Astrocyte of the cerebellum (primary cell): ENCODE results near the gene CTNNA3.

Experiments used
- DNase-seq: peaks from one replicate; pipeline ENCODE4 v3.0.0-alpha.2; 2011; ENCODE audit warnings: low read depth
- H3K4me3 ChIP-seq: 2 replicates; pipeline ENCODE4 v1.5.1; 2011; ENCODE audit warnings: mild to moderate bottlenecking, low read depth, low read length, moderate library complexity
- in situ Hi-C: cut with HindIII; loops from 2 replicates; pipeline ENCODE4 v1.10.0; 2017; ENCODE audit warnings: low sequenced_read_pairs
- TF ChIP-seq, protein P1 (sequence below): IDR thresholded peaks from 2 replicates; pipeline ENCODE4 v1.5.1; 2012; ENCODE audit warnings: low read length, low read depth, moderate library complexity, mild to moderate bottlenecking; ENCODE audit errors: missing control alignments

CTNNA3 gene

DNA sequence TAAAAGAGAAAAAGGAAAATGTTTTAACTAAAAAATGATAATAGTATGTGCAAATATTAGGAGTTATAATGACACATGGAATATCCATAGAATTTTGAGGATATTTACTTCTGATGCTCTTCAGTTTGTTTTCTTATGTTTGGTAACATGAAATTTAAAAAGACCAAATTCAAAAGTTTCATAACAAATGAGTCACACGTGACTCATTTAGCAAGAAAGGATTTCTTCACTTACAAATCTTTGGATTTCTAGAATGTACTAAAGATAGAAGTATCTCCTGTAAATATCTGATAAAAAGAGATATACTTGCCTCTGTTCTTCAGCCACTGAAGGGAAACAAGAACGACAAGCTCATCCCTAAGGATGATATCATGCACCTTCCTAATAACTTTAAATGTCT is 1544.6 kb downstream of the CTNNA3 start:
- TF ChIP-seq, protein P1, sequence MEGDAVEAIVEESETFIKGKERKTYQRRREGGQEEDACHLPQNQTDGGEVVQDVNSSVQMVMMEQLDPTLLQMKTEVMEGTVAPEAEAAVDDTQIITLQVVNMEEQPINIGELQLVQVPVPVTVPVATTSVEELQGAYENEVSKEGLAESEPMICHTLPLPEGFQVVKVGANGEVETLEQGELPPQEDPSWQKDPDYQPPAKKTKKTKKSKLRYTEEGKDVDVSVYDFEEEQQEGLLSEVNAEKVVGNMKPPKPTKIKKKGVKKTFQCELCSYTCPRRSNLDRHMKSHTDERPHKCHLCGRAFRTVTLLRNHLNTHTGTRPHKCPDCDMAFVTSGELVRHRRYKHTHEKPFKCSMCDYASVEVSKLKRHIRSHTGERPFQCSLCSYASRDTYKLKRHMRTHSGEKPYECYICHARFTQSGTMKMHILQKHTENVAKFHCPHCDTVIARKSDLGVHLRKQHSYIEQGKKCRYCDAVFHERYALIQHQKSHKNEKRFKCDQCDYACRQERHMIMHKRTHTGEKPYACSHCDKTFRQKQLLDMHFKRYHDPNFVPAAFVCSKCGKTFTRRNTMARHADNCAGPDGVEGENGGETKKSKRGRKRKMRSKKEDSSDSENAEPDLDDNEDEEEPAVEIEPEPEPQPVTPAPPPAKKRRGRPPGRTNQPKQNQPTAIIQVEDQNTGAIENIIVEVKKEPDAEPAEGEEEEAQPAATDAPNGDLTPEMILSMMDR: no peak
- no peak overlapping the region for H3K4me3 ChIP-seq
- in situ Hi-C loops: no loop called here
- DNase-seq: no peak

DNA sequence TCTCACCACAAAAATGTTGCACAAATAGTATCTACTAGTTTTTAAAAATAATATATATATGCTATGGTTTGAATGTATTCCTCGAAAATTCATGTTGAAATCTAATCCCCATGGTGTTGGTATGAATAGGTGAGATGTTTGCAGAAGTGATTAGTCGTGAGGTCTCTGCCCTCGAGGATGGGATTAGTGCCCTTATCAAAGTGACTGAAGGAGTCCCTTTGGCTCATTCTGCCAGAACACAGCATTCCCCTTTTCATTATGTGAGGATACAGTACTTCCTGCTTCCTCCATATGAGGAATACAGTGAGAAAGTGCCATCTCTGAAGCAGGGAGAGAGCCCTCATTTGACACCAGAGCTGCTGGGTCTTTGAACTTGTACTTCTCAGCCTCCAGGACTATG is 1547.7 kb downstream of the CTNNA3 start:
- in situ Hi-C loops: no loop called here
- no peak for DNase-seq
- TF ChIP-seq, protein P1: no peak
- H3K4me3 ChIP-seq: no peak overlapping the region

DNA sequence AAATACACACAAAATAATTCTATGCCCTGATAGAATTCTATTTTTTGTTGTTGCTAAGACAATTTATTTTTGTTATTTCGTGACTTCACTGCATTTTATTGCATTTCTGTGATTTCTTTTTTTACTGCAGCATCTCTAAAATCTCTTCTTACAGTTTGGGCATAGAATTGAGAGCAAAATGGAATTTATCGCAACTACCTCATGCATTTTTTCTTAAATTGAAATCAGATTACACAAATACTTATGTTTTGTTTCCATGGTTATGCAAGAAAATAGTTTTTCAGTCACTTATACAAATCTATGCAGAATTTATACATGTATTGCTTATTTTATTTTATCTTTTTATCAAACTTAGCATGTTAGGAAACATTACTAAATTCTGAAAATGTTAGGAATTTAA is 1552.0 kb downstream of the CTNNA3 start:
- H3K4me3 ChIP-seq: no peak overlapping the region
- DNase-seq: no peak
- in situ Hi-C loops: no loop called here
- TF ChIP-seq, protein P1: no peak

DNA sequence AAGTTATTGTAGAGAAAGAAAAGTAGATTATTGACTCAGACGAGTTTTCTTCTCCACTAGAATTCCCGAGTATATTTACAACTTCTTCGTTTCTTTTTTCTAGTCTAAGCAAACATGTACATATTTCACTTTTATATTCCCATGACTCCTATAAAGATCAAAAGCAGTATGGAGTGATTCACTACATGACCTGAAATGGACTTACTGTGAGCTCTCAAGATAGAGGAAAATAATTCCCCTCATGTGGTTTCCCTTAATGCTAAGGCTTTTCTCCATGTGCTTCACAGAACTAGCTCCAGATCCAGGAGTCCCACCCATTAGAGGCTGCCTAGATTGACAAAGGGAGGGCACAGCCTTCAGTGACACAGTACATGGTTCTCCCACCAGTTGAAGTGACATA is 1593.2 kb downstream of the CTNNA3 start:
- TF ChIP-seq, protein P1: no peak

DNA sequence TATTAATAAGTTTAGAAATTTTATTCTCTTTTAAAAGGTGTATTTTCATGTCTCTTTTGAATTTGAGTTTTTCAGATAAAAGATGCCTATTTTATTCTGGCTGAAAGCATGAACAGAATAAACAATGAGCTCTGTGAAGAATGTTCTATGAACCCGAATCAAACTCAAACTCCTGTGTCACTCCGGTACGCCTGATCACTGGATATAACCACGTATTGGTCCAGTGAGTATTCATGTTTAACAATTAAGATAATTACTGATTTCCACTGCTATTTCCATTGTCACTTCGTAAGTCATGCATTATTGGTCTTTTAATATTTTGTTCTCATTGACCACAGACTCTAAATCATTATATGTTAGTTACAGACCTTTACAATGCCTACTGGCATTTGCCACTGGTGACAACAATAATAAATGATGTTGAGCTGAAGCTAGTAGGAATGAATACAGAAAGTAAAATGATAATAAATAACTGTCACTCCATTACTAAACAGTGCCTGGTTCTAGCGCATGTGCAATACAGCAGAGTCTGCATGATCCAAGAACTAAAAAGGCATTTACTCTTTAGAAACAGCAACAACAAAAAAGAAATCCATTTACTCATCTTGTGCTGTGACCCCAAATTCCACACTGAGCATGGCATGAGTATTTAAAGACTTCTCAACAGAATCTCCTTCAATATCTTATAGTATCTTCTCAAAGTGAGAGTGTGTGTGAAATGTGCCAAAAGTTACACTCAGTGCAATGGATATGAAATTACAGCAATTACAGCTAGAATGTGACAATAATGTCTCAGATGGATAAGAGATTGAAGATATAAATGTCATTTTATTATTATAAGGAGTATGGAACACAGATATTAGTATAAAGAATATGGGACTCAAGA is 1597.2 kb downstream of the CTNNA3 start:
- DNase-seq: no peak
- TF ChIP-seq, protein P1: no peak
- H3K4me3 ChIP-seq: no peak overlapping the region
- in situ Hi-C loops: no loop called here

More for the DNA sequence above, 1593.2 kb downstream of the CTNNA3 start:
- DNase-seq: no peak
- in situ Hi-C loops: no loop called here
- no peak overlapping the region for H3K4me3 ChIP-seq

DNA sequence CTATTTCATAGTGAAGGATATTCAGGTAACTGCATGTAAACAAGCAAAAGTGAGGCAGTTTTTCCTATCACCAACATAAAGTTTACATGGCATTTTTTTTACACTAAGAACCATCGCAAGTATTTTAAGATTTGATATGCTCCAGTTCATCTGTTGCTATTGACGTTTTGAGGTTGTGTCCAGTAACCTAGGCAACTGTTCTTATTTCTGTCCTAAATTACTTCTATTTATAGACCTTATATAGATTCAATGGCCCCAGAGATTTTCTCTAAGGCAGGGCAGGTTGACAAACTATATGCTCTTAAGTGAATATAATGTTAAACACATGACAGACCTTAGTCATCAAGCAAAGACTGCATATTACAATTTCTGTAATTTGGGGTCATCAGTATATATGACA is 1600.4 kb downstream of the CTNNA3 start:
- TF ChIP-seq, protein P1: no peak
- DNase-seq: no peak
- in situ Hi-C loops: no loop called here
- H3K4me3 ChIP-seq: no peak overlapping the region
